ENCODE measurements around the gene RNMT. TPM values are rescaled to one million over a fixed set of nuclear protein-coding genes. Genes with fewer than 3 reads are reported as not detected.

The RNMT gene
- total RNA-seq, 4 donors from 2014 or later = 8.8 to 25.0 (median 14.2) TPM

- Histone ChIP-seq H3K27ac (no peak overlapping the region), H3K4me3 (no peak overlapping the region), H3K36me3 (peaks cover 0 to 13% (median 0%) of the 10 kb centered on the region in 3 donors), H3K4me1 (peaks cover 6 to 61% (median 6%) of the 10 kb centered on the region in 3 donors), H3K27me3 (no peaks in the 10 kb centered on the region), H3K9me3 (no peaks in the 10 kb centered on the region)
- DNase-seq = no peak
- WGBS, 2 donors = 100% methylated on average over 1 of the region's 1 CpG; no CpG with 5 or more reads in 1 of the 2 donors
- TF ChIP-seq POLR2A (IDR thresholded peaks at IDR 0.05) (no peak), CTCF (IDR thresholded peaks at IDR 0.05) (no peak)
- intact Hi-C loops (cut with DNase I) = no loop called here
Measured at GRCh38 chr18:13720123-13720522, 6.3 kb upstream of the RNMT start.

GRCh38 chr18:13720847-13721246 is 5.6 kb upstream of the RNMT start:
- Histone ChIP-seq H3K4me3 (no peak overlapping the region), H3K9me3 (no peaks in the 10 kb centered on the region), H3K27ac (no peak overlapping the region), H3K4me1 (peaks cover 9 to 67% (median 11%) of the 10 kb centered on the region in 3 donors), H3K36me3 (peaks cover 0 to 13% (median 0%) of the 10 kb centered on the region in 3 donors), H3K27me3 (no peaks in the 10 kb centered on the region)
- WGBS, 2 donors = 44 to 73% methylated on average over 1 of the region's 1 CpG
- TF ChIP-seq POLR2A (IDR thresholded peaks at IDR 0.05) (no peak), CTCF (IDR thresholded peaks at IDR 0.05) (no peak)
- DNase-seq = no peak
- intact Hi-C loops (cut with DNase I) = no loop called here

- Histone ChIP-seq H3K4me1 (peaks cover 9 to 58% (median 11%) of the 10 kb centered on the region in 3 donors), H3K4me3 (peak overlapping the region; percentile 75 to 93 (median 80)), H3K27ac (peak overlapping the region; percentile 94 to 98 (median 95)), H3K36me3 (peaks cover 0 to 13% (median 0%) of the 10 kb centered on the region in 3 donors), H3K27me3 (no peaks in the 10 kb centered on the region), H3K9me3 (no peaks in the 10 kb centered on the region)
- intact Hi-C loops (cut with DNase I) = no loop called here
- 3 to 9% methylated on average over 17 to 19 of the region's 35 CpGs for WGBS, 2 donors
- TF ChIP-seq POLR2A (IDR thresholded peaks at IDR 0.05) (no peak), CTCF (IDR thresholded peaks at IDR 0.05) (no peak)
- no peak for DNase-seq
Measured at GRCh38 chr18:13725566-13726231, 774 bp upstream of the RNMT start.

GRCh38 chr18:13726972-13727331 is 479 bp downstream of the RNMT start:
- Histone ChIP-seq H3K9me3 (no peaks in the 10 kb centered on the region), H3K27me3 (no peaks in the 10 kb centered on the region), H3K4me1 (peaks cover 9 to 55% (median 11%) of the 10 kb centered on the region in 3 donors), H3K4me3 (peak overlapping the region; percentile 75 to 93 (median 80)), H3K27ac (peak overlapping the region; percentile 94 to 98 (median 95)), H3K36me3 (peaks cover 0 to 5% (median 0%) of the 10 kb centered on the region in 3 donors)
- intact Hi-C loops (cut with DNase I) = no loop called here
- TF ChIP-seq CTCF (IDR thresholded peaks at IDR 0.05) = no peak
- peak; percentile 31 for DNase-seq
- WGBS, 2 donors = 0% methylated on average over 5 to 17 of the region's 30 CpGs

GRCh38 chr18:13730481-13730880 is 4.0 kb downstream of the RNMT start:
- Histone ChIP-seq H3K27me3 (no peaks in the 10 kb centered on the region), H3K27ac (no peak overlapping the region), H3K4me3 (no peak overlapping the region), H3K9me3 (no peaks in the 10 kb centered on the region), H3K36me3 (peaks cover 0 to 35% (median 0%) of the 10 kb centered on the region in 3 donors), H3K4me1 (peaks cover 0 to 24% (median 1%) of the 10 kb centered on the region in 3 donors)
- 60 to 80% methylated on average over 1 of the region's 1 CpG for WGBS, 2 donors
- TF ChIP-seq CTCF (IDR thresholded peaks at IDR 0.05) = no peak
- no peak for TF ChIP-seq POLR2A (IDR thresholded peaks at IDR 0.05)
- intact Hi-C loops (cut with DNase I) = no loop called here
- DNase-seq = no peak
